Measurements from ENCODE around the gene PDE2A. TPM values are rescaled to one million over a fixed set of nuclear protein-coding genes. Genes with fewer than 3 reads are reported as not detected.

The PDE2A gene
- total and polyA plus RNA-seq, 3 donors from 2014 or later: 14.1 to 20.6 (median 15.2) TPM

- TF ChIP-seq POLR2A (IDR thresholded peaks at IDR 0.05) (no peak), CTCF (IDR thresholded peaks at IDR 0.05) (no peak)
- intact Hi-C loops (cut with DNase I; ENCODE audit: low total_unique reads): no loop called here
- H3K9me3 ChIP-seq: no peaks in the 10 kb centered on the region
- H3K4me3 ChIP-seq: no peak overlapping the region
- peaks cover 11% of the 10 kb centered on the region for H3K4me1 ChIP-seq
- no peaks in the 10 kb centered on the region for H3K27me3 ChIP-seq
- no peaks in the 10 kb centered on the region for H3K36me3 ChIP-seq (ENCODE audit: low read depth, missing control alignments)
- no peak for DNase-seq
- 68 to 84% methylated on average over 5 to 22 of the region's 24 CpGs for WGBS, 2 donors
- no peak overlapping the region for H3K27ac ChIP-seq
Observed at GRCh38 chr11:72685560-72686480, 11.6 kb upstream of the PDE2A start.

DNA sequence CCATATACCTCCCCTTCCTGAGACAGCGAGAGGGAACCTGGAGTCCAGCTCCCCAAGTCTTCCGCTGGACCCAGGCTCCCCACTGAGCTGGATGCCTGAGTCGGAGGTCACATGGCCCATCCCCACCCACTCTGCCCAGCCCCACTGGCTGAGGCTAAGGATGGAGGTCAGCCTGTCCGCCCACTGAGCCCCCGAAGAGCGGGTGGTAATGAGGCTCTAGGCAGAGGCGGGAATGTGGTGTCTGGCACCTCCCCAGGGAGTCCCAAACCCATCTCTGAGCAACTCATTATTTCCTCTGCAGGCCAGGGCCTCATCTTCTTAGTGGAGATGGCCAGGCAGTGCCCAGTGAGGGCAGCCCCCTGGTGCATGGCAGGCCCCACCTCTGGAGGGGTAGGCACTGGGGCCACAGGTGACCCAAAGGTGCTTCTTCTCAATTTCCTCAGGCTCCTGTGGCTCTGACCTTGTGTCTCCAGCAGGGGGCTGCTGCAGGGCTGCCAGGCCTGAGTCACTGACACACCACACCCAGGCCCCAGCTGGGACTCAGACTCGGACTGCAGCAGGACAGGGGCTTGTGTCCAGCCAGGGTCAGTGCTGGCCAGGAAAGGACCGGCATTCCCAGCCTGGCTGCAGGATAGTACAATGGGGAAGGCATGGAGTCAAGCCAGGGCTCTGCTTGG, 10.2 kb upstream of the PDE2A start:
- peak; percentile 61 for DNase-seq
- H3K4me1 ChIP-seq: peaks cover 11% of the 10 kb centered on the region
- intact Hi-C loops (cut with DNase I; ENCODE audit: low total_unique reads): no loop called here
- no peak overlapping the region for H3K27ac ChIP-seq
- H3K9me3 ChIP-seq: no peaks in the 10 kb centered on the region
- 75% methylated on average over 2 to 9 of the region's 9 CpGs for WGBS, 2 donors
- no peak overlapping the region for H3K4me3 ChIP-seq
- no peak for TF ChIP-seq POLR2A (IDR thresholded peaks at IDR 0.05)
- TF ChIP-seq CTCF (IDR thresholded peaks at IDR 0.05): peak in 2 of 3 experiments; percentile 29 to 30
- no peaks in the 10 kb centered on the region for H3K27me3 ChIP-seq
- H3K36me3 ChIP-seq (ENCODE audit: low read depth, missing control alignments): no peaks in the 10 kb centered on the region

GRCh38 chr11:72683782-72684200, 9.6 kb upstream of the PDE2A start:
- TF ChIP-seq CTCF (IDR thresholded peaks at IDR 0.05) (peak; percentile 87 to 92 (median 91)), POLR2A (IDR thresholded peaks at IDR 0.05) (no peak)
- no peaks in the 10 kb centered on the region for H3K9me3 ChIP-seq
- H3K27me3 ChIP-seq: no peaks in the 10 kb centered on the region
- no peak overlapping the region for H3K4me3 ChIP-seq
- H3K36me3 ChIP-seq (ENCODE audit: low read depth, missing control alignments): no peaks in the 10 kb centered on the region
- WGBS, 2 donors: 56 to 62% methylated on average over 5 of the region's 7 CpGs
- intact Hi-C loops (cut with DNase I; ENCODE audit: low total_unique reads): no loop called here
- H3K4me1 ChIP-seq: peaks cover 11% of the 10 kb centered on the region
- peak; percentile 77 for DNase-seq
- H3K27ac ChIP-seq: no peak overlapping the region

DNA sequence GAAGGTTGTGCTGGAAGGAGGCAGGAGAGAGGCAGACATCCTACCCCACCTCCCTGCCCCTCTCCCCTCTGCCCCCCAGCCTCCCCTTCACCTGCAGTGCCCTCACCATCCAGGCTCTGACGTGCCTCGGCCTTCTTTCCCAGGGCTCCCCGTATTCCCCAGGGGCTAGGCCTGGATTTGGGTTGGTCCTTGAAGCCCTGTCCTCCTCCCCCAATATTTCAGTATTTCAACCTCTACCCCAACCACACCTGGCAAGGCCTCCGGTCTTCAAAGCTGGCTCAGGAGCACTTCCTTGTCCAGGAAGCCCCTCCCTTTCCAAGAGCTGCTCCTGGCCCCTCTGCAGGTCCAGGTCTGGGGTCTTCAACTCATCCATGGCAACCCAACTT, 8.6 kb upstream of the PDE2A start:
- peaks cover 11% of the 10 kb centered on the region for H3K4me1 ChIP-seq
- H3K27ac ChIP-seq: no peak overlapping the region
- H3K36me3 ChIP-seq (ENCODE audit: low read depth, missing control alignments): no peaks in the 10 kb centered on the region
- intact Hi-C loops (cut with DNase I; ENCODE audit: low total_unique reads): no loop called here
- no peaks in the 10 kb centered on the region for H3K9me3 ChIP-seq
- TF ChIP-seq CTCF (IDR thresholded peaks at IDR 0.05) (no peak), POLR2A (IDR thresholded peaks at IDR 0.05) (no peak)
- H3K4me3 ChIP-seq: no peak overlapping the region
- WGBS, 2 donors: 58 to 76% methylated on average over 4 of the region's 4 CpGs
- no peak for DNase-seq
- H3K27me3 ChIP-seq: no peaks in the 10 kb centered on the region
